ENCODE results near the gene UST. TPM values are rescaled to one million over a fixed set of nuclear protein-coding genes. Genes with fewer than 3 reads are reported as not detected.
A peak's percentile ranks its signal among the peaks of the same experiment; 100 is the strongest.

Gene UST
- total RNA-seq, 2 donors from 2014 or later = 1.6 to 3.0 TPM

- no peaks in the 10 kb centered on the region for H3K36me3 Mint-ChIP-seq
These were observed 177.6 kb downstream of the UST start for GRCh38 chr6:148924226-148925012.

GRCh38 chr6:148925701-148926100, 178.9 kb downstream of the UST start:
- Mint-ChIP-seq H3K36me3 (no peaks in the 10 kb centered on the region), H3K9me3 (no peaks in the 10 kb centered on the region), H3K4me1 (ENCODE audit: low read depth in 2 of 2) (no peaks in the 10 kb centered on the region), H3K27ac (no peak overlapping the region), H3K27me3 (no peaks in the 10 kb centered on the region), H3K4me3 (no peak overlapping the region)
- DNase-seq (ENCODE audit: low spot score) = no peak
- no peak for ATAC-seq

More at GRCh38 chr6:148924226-148925012, 177.6 kb downstream of the UST start:
- Mint-ChIP-seq H3K4me1 (ENCODE audit: low read depth in 2 of 2) (no peaks in the 10 kb centered on the region), H3K9me3 (no peaks in the 10 kb centered on the region), H3K27me3 (no peaks in the 10 kb centered on the region), H3K27ac (no peak overlapping the region), H3K4me3 (no peak overlapping the region)
- ATAC-seq (no peak), DNase-seq (ENCODE audit: low spot score) (no peak)

- Mint-ChIP-seq H3K4me3 (no peak overlapping the region), H3K4me1 (ENCODE audit: low read depth in 2 of 2) (no peaks in the 10 kb centered on the region), H3K27me3 (no peaks in the 10 kb centered on the region), H3K9me3 (no peaks in the 10 kb centered on the region), H3K27ac (no peak overlapping the region), H3K36me3 (no peaks in the 10 kb centered on the region)
- DNase-seq (ENCODE audit: low spot score) (no peak), ATAC-seq (no peak)
These were observed 179.6 kb downstream of the UST start for GRCh38 chr6:148926478-148926877.

GRCh38 chr6:148927586-148927985, 180.8 kb downstream of the UST start:
- Mint-ChIP-seq H3K4me1 (ENCODE audit: low read depth in 2 of 2) (no peaks in the 10 kb centered on the region), H3K9me3 (no peaks in the 10 kb centered on the region), H3K36me3 (no peaks in the 10 kb centered on the region), H3K27ac (no peak overlapping the region), H3K4me3 (no peak overlapping the region), H3K27me3 (no peaks in the 10 kb centered on the region)
- ATAC-seq = no peak
- no peak for DNase-seq (ENCODE audit: low spot score)

DNA sequence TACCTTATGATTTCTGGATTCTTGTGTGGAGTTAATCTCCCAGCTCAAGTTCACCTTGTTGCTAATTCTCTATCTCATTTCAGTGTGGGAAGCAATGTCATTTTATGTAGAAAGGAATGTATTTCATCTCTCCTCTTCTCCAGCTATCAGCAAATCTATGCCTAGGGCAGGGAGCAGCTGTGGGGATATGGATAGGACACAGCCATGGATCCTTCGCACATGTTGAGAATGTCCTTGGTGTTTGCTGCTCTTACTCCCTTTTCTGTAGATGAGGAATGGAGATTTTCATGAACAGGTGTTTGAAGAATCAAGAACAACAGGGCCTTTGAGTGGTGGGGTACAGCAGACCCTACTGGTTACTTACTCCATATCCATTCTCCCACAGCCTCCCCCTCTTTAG, 182.0 kb downstream of the UST start:
- no peaks in the 10 kb centered on the region for H3K27me3 Mint-ChIP-seq
- no peaks in the 10 kb centered on the region for H3K9me3 Mint-ChIP-seq
- ATAC-seq = no peak
- DNase-seq (ENCODE audit: low spot score) = no peak
- no peak overlapping the region for H3K27ac Mint-ChIP-seq
- no peak overlapping the region for H3K4me3 Mint-ChIP-seq
- no peaks in the 10 kb centered on the region for H3K4me1 Mint-ChIP-seq (ENCODE audit: low read depth in 2 of 2)
- no peaks in the 10 kb centered on the region for H3K36me3 Mint-ChIP-seq

- Mint-ChIP-seq H3K36me3 (no peaks in the 10 kb centered on the region), H3K27me3 (peaks cover 0 to 2% of the 10 kb centered on the region in 2 donors), H3K9me3 (no peaks in the 10 kb centered on the region), H3K4me1 (ENCODE audit: low read depth in 2 of 2) (no peaks in the 10 kb centered on the region), H3K4me3 (no peak overlapping the region), H3K27ac (no peak overlapping the region)
- DNase-seq (ENCODE audit: low spot score) (no peak), ATAC-seq (no peak)
These were observed 185.4 kb downstream of the UST start for GRCh38 chr6:148932208-148932607.

GRCh38 chr6:148932731-148933130, 185.9 kb downstream of the UST start:
- Mint-ChIP-seq H3K4me3 (no peak overlapping the region), H3K27me3 (peaks cover 0 to 2% of the 10 kb centered on the region in 2 donors), H3K4me1 (ENCODE audit: low read depth in 2 of 2) (no peaks in the 10 kb centered on the region), H3K9me3 (no peaks in the 10 kb centered on the region), H3K36me3 (no peaks in the 10 kb centered on the region), H3K27ac (no peak overlapping the region)
- ATAC-seq = no peak
- DNase-seq (ENCODE audit: low spot score) = no peak

GRCh38 chr6:148934539-148934938, 187.7 kb downstream of the UST start:
- DNase-seq (ENCODE audit: low spot score) (no peak), ATAC-seq (no peak)
- no peaks in the 10 kb centered on the region for H3K9me3 Mint-ChIP-seq
- peaks cover 0 to 2% of the 10 kb centered on the region in 2 donors for H3K27me3 Mint-ChIP-seq
- no peak overlapping the region for H3K27ac Mint-ChIP-seq
- H3K36me3 Mint-ChIP-seq = no peaks in the 10 kb centered on the region
- no peaks in the 10 kb centered on the region for H3K4me1 Mint-ChIP-seq (ENCODE audit: low read depth in 2 of 2)
- no peak overlapping the region for H3K4me3 Mint-ChIP-seq

- Mint-ChIP-seq H3K4me1 (ENCODE audit: low read depth in 2 of 2) (no peaks in the 10 kb centered on the region), H3K27me3 (peaks cover 0 to 2% of the 10 kb centered on the region in 2 donors), H3K9me3 (no peaks in the 10 kb centered on the region), H3K36me3 (no peaks in the 10 kb centered on the region), H3K27ac (no peak overlapping the region), H3K4me3 (no peak overlapping the region)
- no peak for ATAC-seq
- DNase-seq (ENCODE audit: low spot score) = no peak
These were observed 188.1 kb downstream of the UST start for GRCh38 chr6:148934961-148935360.

GRCh38 chr6:148935705-148936435, 189.0 kb downstream of the UST start:
- no peaks in the 10 kb centered on the region for H3K36me3 Mint-ChIP-seq
- no peak overlapping the region for H3K27ac Mint-ChIP-seq
- DNase-seq (ENCODE audit: low spot score) = no peak
- H3K27me3 Mint-ChIP-seq = peaks cover 0 to 2% of the 10 kb centered on the region in 2 donors
- H3K4me3 Mint-ChIP-seq = no peak overlapping the region
- no peak for ATAC-seq
- no peaks in the 10 kb centered on the region for H3K9me3 Mint-ChIP-seq
- H3K4me1 Mint-ChIP-seq (ENCODE audit: low read depth in 2 of 2) = no peaks in the 10 kb centered on the region

GRCh38 chr6:148943451-148943850, 196.6 kb downstream of the UST start:
- DNase-seq (ENCODE audit: low spot score) (no peak), ATAC-seq (no peak)
- Mint-ChIP-seq H3K27me3 (peaks cover 0 to 2% of the 10 kb centered on the region in 2 donors), H3K4me1 (ENCODE audit: low read depth in 2 of 2) (peaks cover 3 to 4% of the 10 kb centered on the region in 2 donors), H3K36me3 (no peaks in the 10 kb centered on the region), H3K27ac (no peak overlapping the region), H3K4me3 (no peak overlapping the region), H3K9me3 (no peaks in the 10 kb centered on the region)

- H3K27ac Mint-ChIP-seq = no peak overlapping the region
- no peak for ATAC-seq
- DNase-seq (ENCODE audit: low spot score) = no peak
- H3K4me3 Mint-ChIP-seq = no peak overlapping the region
- peaks cover 0 to 2% of the 10 kb centered on the region in 2 donors for H3K27me3 Mint-ChIP-seq
- peaks cover 3 to 4% of the 10 kb centered on the region in 2 donors for H3K4me1 Mint-ChIP-seq (ENCODE audit: low read depth in 2 of 2)
- H3K36me3 Mint-ChIP-seq = no peaks in the 10 kb centered on the region
- H3K9me3 Mint-ChIP-seq = no peaks in the 10 kb centered on the region
These were observed 197.8 kb downstream of the UST start for GRCh38 chr6:148944608-148945007.

DNA sequence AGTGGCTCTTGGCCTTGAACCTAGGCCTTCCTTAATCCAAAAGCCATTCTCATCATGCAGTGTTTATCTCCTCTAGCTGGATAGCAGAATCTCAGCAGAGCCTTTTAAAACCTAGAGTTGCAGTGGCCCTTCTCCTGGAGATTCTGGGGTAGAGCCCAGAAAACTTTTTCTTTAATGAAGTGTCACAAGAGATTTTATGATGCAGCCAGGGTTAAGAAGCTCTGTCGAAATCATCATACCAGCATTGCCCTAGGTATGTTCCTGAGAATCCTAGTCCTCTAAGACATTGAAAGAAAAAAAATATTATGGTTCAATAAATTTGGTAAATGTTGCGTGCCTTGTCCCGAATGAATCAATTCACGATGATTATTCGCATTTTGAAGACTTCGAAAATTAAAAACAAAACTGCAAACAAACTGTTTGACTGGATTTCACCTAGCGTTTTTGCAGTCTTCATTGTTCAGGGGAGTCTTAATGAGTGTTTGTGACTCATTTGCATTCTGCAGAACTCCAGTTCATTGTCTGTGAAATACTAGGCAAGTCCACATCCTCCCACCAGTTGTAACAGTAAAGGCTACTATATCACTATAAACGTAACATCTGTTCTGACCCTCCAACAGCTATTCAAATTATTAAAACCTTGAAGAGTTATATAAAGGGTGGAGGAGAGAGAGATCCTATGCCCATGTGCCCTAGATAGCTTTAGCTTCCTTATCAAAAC, 198.6 kb downstream of the UST start:
- DNase-seq (ENCODE audit: low spot score) (no peak), ATAC-seq (peak in 1 of 2 donors; percentile 69)
- H3K27me3 Mint-ChIP-seq = peaks cover 2 to 4% of the 10 kb centered on the region in 2 donors
- H3K36me3 Mint-ChIP-seq = no peaks in the 10 kb centered on the region
- no peak overlapping the region for H3K27ac Mint-ChIP-seq
- H3K4me3 Mint-ChIP-seq = no peak overlapping the region
- peaks cover 4 to 5% of the 10 kb centered on the region in 2 donors for H3K4me1 Mint-ChIP-seq (ENCODE audit: low read depth in 2 of 2)
- H3K9me3 Mint-ChIP-seq = no peaks in the 10 kb centered on the region

All from natural killer cell treated with Interleukin-12 subunit alpha and Interleukin-12 subunit beta and Interleukin-15 and Interleukin-18, amount 100 ng/mL, for 72 hours (primary cell).